GM23338 (cell line): ENCODE results near the gene PLA2G4B. TPM values are rescaled to one million over a fixed set of nuclear protein-coding genes. Genes with fewer than 3 reads are reported as not detected.

Source experiments
- ATAC-seq: fragments of 200-7000 bp; cut with Tn5 transposase; 3 replicates; pipeline ENCODE4 v1.9.1; 2020
- DNase-seq: peaks from one replicate; pipeline ENCODE4 v3.0.0-alpha.2; 2015; ENCODE audit warnings: low spot score
- H2AFZ ChIP-seq: fragments of 200-600 bp; sonication (generic); 2 replicates; pipeline ENCODE4 v1.8.0; 2016; ENCODE audit warnings: antibody characterized with exemption, mild to moderate bottlenecking, moderate library complexity
- H3F3A ChIP-seq: fragments of 200-600 bp; sonication (generic); replicated peaks from 2 replicates; pipeline ENCODE4 v1.8.0; 2017; ENCODE audit warnings: antibody characterized with exemption, mixed run types, low read depth
- H3K27ac ChIP-seq: fragments of 200-600 bp; sonication (generic); 2 replicates; pipeline ENCODE4 v1.6.1; 2016; ENCODE audit warnings: low read depth
- H3K27me3 ChIP-seq: fragments of 200-600 bp; sonication (generic); 2 replicates; pipeline ENCODE4 v1.8.0; 2016; ENCODE audit warnings: mild to moderate bottlenecking, mixed run types, moderate library complexity; ENCODE audit not compliant: insufficient read depth
- H3K36me3 ChIP-seq: fragments of 200-600 bp; sonication (generic); 2 replicates; pipeline ENCODE4 v1.8.0; 2016; ENCODE audit warnings: mild to moderate bottlenecking; ENCODE audit not compliant: insufficient read depth
- H3K4me1 ChIP-seq: fragments of 200-600 bp; sonication (generic); 2 replicates; pipeline ENCODE4 v1.8.0; 2016; ENCODE audit warnings: mild to moderate bottlenecking, moderate library complexity; ENCODE audit not compliant: insufficient read depth
- H3K4me2 ChIP-seq: fragments of 200-600 bp; sonication (generic); 2 replicates; pipeline ENCODE4 v1.7.1; 2017; ENCODE audit warnings: mixed run types
- H3K4me3 ChIP-seq: fragments of 200-600 bp; sonication (generic); 2 replicates; pipeline ENCODE4 v1.6.1; 2016; ENCODE audit warnings: mixed run types
- H3K79me2 ChIP-seq: fragments of 200-600 bp; sonication (generic); replicated peaks from 2 replicates; pipeline ENCODE4 v1.8.0; 2017; ENCODE audit warnings: mild to moderate bottlenecking; ENCODE audit not compliant: insufficient read depth
- H3K9me2 ChIP-seq: fragments of 200-600 bp; sonication (generic); 2 replicates; pipeline ENCODE4 v1.8.0; 2017; ENCODE audit not compliant: insufficient read depth
- H4K20me1 ChIP-seq: fragments of 200-600 bp; sonication (generic); replicated peaks from 2 replicates; pipeline ENCODE4 v1.8.0; 2017; ENCODE audit warnings: mild to moderate bottlenecking; ENCODE audit not compliant: insufficient read depth
- H3K27ac Mint-ChIP-seq: 2 replicates; pipeline ENCODE4 v1.8.0; 2020; ENCODE audit warnings: inconsistent platforms, mild to moderate bottlenecking, moderate library complexity, mixed read lengths
- H3K27me3 Mint-ChIP-seq: 3 replicates; pipeline ENCODE4 v1.8.0; 2022; ENCODE audit warnings: low read depth, mild to moderate bottlenecking, moderate library complexity, mixed read lengths, inconsistent platforms; ENCODE audit not compliant: insufficient read depth, poor library complexity
- H3K36me3 Mint-ChIP-seq: 3 replicates; pipeline ENCODE4 v1.8.0; 2021; ENCODE audit warnings: low read depth, mild to moderate bottlenecking, inconsistent platforms, moderate library complexity, mixed read lengths
- H3K4me1 Mint-ChIP-seq: 3 replicates; pipeline ENCODE4 v1.8.0; 2020; ENCODE audit warnings: mild to moderate bottlenecking, inconsistent platforms, mixed read lengths
- H3K4me3 Mint-ChIP-seq: 3 replicates; pipeline ENCODE4 v1.8.0; 2021; ENCODE audit warnings: moderate library complexity, mild to moderate bottlenecking, inconsistent platforms, mixed read lengths
- H3K9me3 Mint-ChIP-seq: 3 replicates; pipeline ENCODE4 v1.8.0; 2020; ENCODE audit warnings: moderate library complexity, mild to moderate bottlenecking, inconsistent platforms, mixed read lengths
- CREB1 ChIP-seq: fragments of 250-450 bp; sonication (Bioruptor Pico); IDR thresholded peaks from 2 replicates; pipeline ENCODE4 v1.5.0; 2020; ENCODE audit warnings: low read depth, mild to moderate bottlenecking, moderate library complexity
- CTCF ChIP-seq, 2 experiments: fragments of 200-600 bp in 1 of 2; sonication (generic) in 1 of 2; conservative IDR thresholded peaks; 2 replicates each; pipeline versions ENCODE4 v1.5.1 to v1.6.1; 2016 to 2017; ENCODE audit warnings: antibody characterized with exemption in 2 of 2, low read depth in 2 of 2, mild to moderate bottlenecking in 2 of 2, moderate library complexity in 1 of 2
- ETS1 ChIP-seq: IDR thresholded peaks from 2 replicates; pipeline ENCODE4 v1.6.1; 2016; ENCODE audit warnings: antibody characterized with exemption
- EZH2 ChIP-seq: fragments of 200-600 bp; sonication (generic); IDR thresholded peaks from one replicate; pipeline ENCODE4 v1.8.0; 2017; ENCODE audit warnings: antibody characterized with exemption, mild to moderate bottlenecking, low read depth; ENCODE audit not compliant: unreplicated experiment
- EZH2phosphoT487 ChIP-seq: fragments of 200-600 bp; sonication (generic); IDR thresholded peaks from one replicate; pipeline ENCODE4 v1.8.1; 2018; ENCODE audit warnings: antibody characterized with exemption; ENCODE audit not compliant: unreplicated experiment
- JUNB ChIP-seq: IDR thresholded peaks from one replicate; pipeline ENCODE4 v1.6.1; 2016; ENCODE audit warnings: antibody characterized with exemption; ENCODE audit not compliant: unreplicated experiment
- NANOG ChIP-seq: IDR thresholded peaks from 2 replicates; pipeline ENCODE4 v1.6.1; 2016; ENCODE audit warnings: antibody characterized with exemption, borderline replicate concordance
- POLR2AphosphoS5 ChIP-seq: IDR thresholded peaks from 2 replicates; pipeline ENCODE4 v1.6.1; 2016; ENCODE audit warnings: antibody characterized with exemption, low read depth
- REST ChIP-seq: IDR thresholded peaks from one replicate; pipeline ENCODE4 v1.6.1; 2018; ENCODE audit warnings: antibody characterized with exemption; ENCODE audit not compliant: unreplicated experiment
- STAT1 ChIP-seq: IDR thresholded peaks from one replicate; pipeline ENCODE4 v1.6.1; 2016; ENCODE audit warnings: antibody characterized with exemption; ENCODE audit not compliant: unreplicated experiment
- ZNF114 ChIP-seq: fragments of 250-450 bp; sonication (Bioruptor Pico); IDR thresholded peaks from 2 replicates; pipeline ENCODE4 v1.5.0; 2020; ENCODE audit warnings: mild to moderate bottlenecking, moderate library complexity
- ZNF331 ChIP-seq: fragments of 250-450 bp; sonication (Bioruptor Pico); IDR thresholded peaks from 2 replicates; pipeline ENCODE4 v1.5.0; 2020; ENCODE audit warnings: low read depth, mild to moderate bottlenecking, moderate library complexity
- ZNF462 ChIP-seq: fragments of 250-450 bp; sonication (Bioruptor Pico); IDR thresholded peaks from 2 replicates; pipeline ENCODE4 v1.5.0; 2020; ENCODE audit warnings: mild to moderate bottlenecking, moderate library complexity
- polyA plus RNA-seq: library from polyadenylated mRNA; unstranded; fragments of >200 nt; fragmentation: Nextera tagmentation; extraction: Ambion mirVana; gene quantifications from 2 replicates; pipeline ENCODE4 v1.2.1, GENCODE V29; 2016
- total RNA-seq: library from RNA; depleted of rRNA; stranded (reverse); fragments of >200 nt; shearing (Covaris generic); gene quantifications from 2 replicates; pipeline ENCODE4 v1.2.3, GENCODE V29; 2014

PLA2G4B gene
- total and polyA plus RNA-seq, 2 experiments from 2014 or later: 4.4 to 9.6 TPM

GRCh38 chr15:41871175-41871905 lies 32.7 kb downstream of the PLA2G4B start:
- Histone ChIP-seq H3K9me2 (no peaks in the 10 kb centered on the region), H2AFZ (no peak overlapping the region), H3F3A (no peaks in the 10 kb centered on the region), H3K4me2 (no peak overlapping the region), H3K79me2 (no peaks in the 10 kb centered on the region), H4K20me1 (no peaks in the 10 kb centered on the region), H3K4me3 (no peak overlapping the region), H3K27me3 (no peaks in the 10 kb centered on the region), H3K36me3 (no peaks in the 10 kb centered on the region), H3K27ac (no peak overlapping the region), H3K4me1 (no peaks in the 10 kb centered on the region)
- TF ChIP-seq ZNF114 (CRISPR knock-in tag) (no peak), EZH2 (no peak), ZNF462 (CRISPR knock-in tag) (no peak), CREB1 (CRISPR knock-in tag) (no peak), JUNB (no peak), REST (no peak), CTCF (conservative IDR thresholded peaks at IDR 0.05; ENCODE audit: low read depth in 2 of 2) (no peak), POLR2AphosphoS5 (no peak), NANOG (no peak), ETS1 (no peak), STAT1 (no peak), ZNF331 (no peak), EZH2phosphoT487 (no peak)
- Mint-ChIP-seq H3K27me3 (peaks cover 20% of the 10 kb centered on the region), H3K36me3 (no peaks in the 10 kb centered on the region; the same call in 2 of the 3 replicates), H3K9me3 (no peaks in the 10 kb centered on the region), H3K4me3 (no peak overlapping the region), H3K27ac (no peak overlapping the region), H3K4me1 (no peaks in the 10 kb centered on the region; the same call in 2 of the 3 replicates)
- ATAC-seq: no peak
- DNase-seq: no peak
